WTC11 (cell line): ENCODE data around the gene SNX14. TPM values are rescaled to one million over a fixed set of nuclear protein-coding genes. Genes with fewer than 3 reads are reported as not detected.
"Not testable (repeated sequence)": the region's sequence is repeated elsewhere in the genome, so short reads cannot be mapped to it uniquely, and the experiment has no call there.

Source experiments
- ATAC-seq: fragments of 200-7000 bp; cut with Tn5 transposase; 2 replicates; pipeline ENCODE4 v1.10.0; 2021; ENCODE audit warnings: mild to moderate bottlenecking, moderate library complexity
- CTCF ChIA-PET: fragments of 300-600 bp; sonication (Branson Sonifier 250); formaldehyde crosslinking; loops from one replicate; lab custom pipeline; 2021; ENCODE audit warnings: antibody characterized with exemption; lab: Charles Lee
- POLR2A ChIA-PET: fragments of 350-600 bp; sonication (Branson Sonifier 250); formaldehyde crosslinking; loops from one replicate; lab custom pipeline; 2021; ENCODE audit warnings: antibody characterized with exemption; lab: Charles Lee
- DNase-seq: peaks from one replicate; pipeline ENCODE4 v3.0.0; 2021; ENCODE audit warnings: low spot score
- H3K27ac Mint-ChIP-seq: 2 replicates; pipeline ENCODE4 v1.8.0; 2021; ENCODE audit warnings: mixed read lengths
- H3K27me3 Mint-ChIP-seq: 2 replicates; pipeline ENCODE4 v1.8.0; 2021; ENCODE audit warnings: low read depth, mild to moderate bottlenecking, moderate library complexity, mixed read lengths
- H3K36me3 Mint-ChIP-seq: 2 replicates; pipeline ENCODE4 v1.8.0; 2021; ENCODE audit warnings: mixed read lengths
- H3K4me1 Mint-ChIP-seq: 2 replicates; pipeline ENCODE4 v1.8.0; 2022; ENCODE audit warnings: mixed read lengths
- H3K4me3 Mint-ChIP-seq: 2 replicates; pipeline ENCODE4 v1.8.0; 2021; ENCODE audit warnings: mild to moderate bottlenecking, moderate library complexity, mixed read lengths
- H3K9me3 Mint-ChIP-seq: 2 replicates; pipeline ENCODE4 v1.8.0; 2021; ENCODE audit warnings: mixed read lengths
- EMX1 ChIP-seq: fragments of 250-450 bp; sonication (Bioruptor Pico); IDR thresholded peaks from 2 replicates; pipeline ENCODE4 v1.8.0; 2021; ENCODE audit warnings: mild to moderate bottlenecking
- FOXK1 ChIP-seq: sonication (generic); formaldehyde crosslinking; IDR thresholded peaks from 2 replicates; pipeline ENCODE4 v1.8.0; 2022; ENCODE audit warnings: mild to moderate bottlenecking, moderate library complexity, missing genetic modification reagents
- FOXP1 ChIP-seq: sonication (generic); formaldehyde crosslinking; IDR thresholded peaks from 2 replicates; pipeline ENCODE4 v1.8.0; 2022; ENCODE audit warnings: missing genetic modification reagents, mild to moderate bottlenecking, moderate library complexity, borderline replicate concordance
- GABPB1 ChIP-seq: sonication (generic); formaldehyde crosslinking; IDR thresholded peaks from 2 replicates; pipeline ENCODE4 v1.8.1; 2023; ENCODE audit warnings: mild to moderate bottlenecking, missing genetic modification reagents
- OVOL2 ChIP-seq: fragments of 250-450 bp; sonication (Bioruptor Pico); IDR thresholded peaks from 2 replicates; pipeline ENCODE4 v1.9.0; 2021; ENCODE audit warnings: mild to moderate bottlenecking, borderline replicate concordance
- SP1 ChIP-seq: sonication (generic); formaldehyde crosslinking; conservative IDR thresholded peaks from 2 replicates; pipeline ENCODE4 v1.8.1; 2022; ENCODE audit warnings: missing genetic modification reagents
- TCF7 ChIP-seq: sonication (generic); formaldehyde crosslinking; IDR thresholded peaks from 2 replicates; pipeline ENCODE4 v1.8.0; 2022; ENCODE audit warnings: mild to moderate bottlenecking, low read depth, missing genetic modification reagents, moderate library complexity
- TP53 ChIP-seq: sonication (generic); formaldehyde crosslinking; IDR thresholded peaks from 2 replicates; pipeline ENCODE4 v1.8.1; 2023; ENCODE audit warnings: mild to moderate bottlenecking, missing genetic modification reagents
- ZBTB21 ChIP-seq: sonication (generic); formaldehyde crosslinking; IDR thresholded peaks from 2 replicates; pipeline ENCODE4 v1.8.1; 2023; ENCODE audit warnings: mild to moderate bottlenecking, missing genetic modification reagents, borderline replicate concordance
- ZNF121 ChIP-seq: sonication (generic); formaldehyde crosslinking; IDR thresholded peaks from 2 replicates; pipeline ENCODE4 v1.8.0; 2023; ENCODE audit warnings: missing genetic modification reagents
- ZNF263 ChIP-seq: sonication (generic); formaldehyde crosslinking; IDR thresholded peaks from 2 replicates; pipeline ENCODE4 v1.8.1; 2022; ENCODE audit warnings: low read depth, mild to moderate bottlenecking, moderate library complexity, missing genetic modification reagents
- ZNF423 ChIP-seq: fragments of 250-450 bp; sonication (Bioruptor Pico); IDR thresholded peaks from 2 replicates; pipeline ENCODE4 v2.1.2; 2022; ENCODE audit warnings: mild to moderate bottlenecking, moderate library complexity
- total RNA-seq: library from RNA; stranded (reverse); gene quantifications from 3 replicates; pipeline ENCODE4 v1.2.3, GENCODE V29; 2021
- TF ChIP-seq, protein P1 (sequence below): sonication (generic); formaldehyde crosslinking; IDR thresholded peaks from 2 replicates; pipeline ENCODE4 v1.8.0; 2022; ENCODE audit warnings: mild to moderate bottlenecking, missing genetic modification reagents
- TF ChIP-seq, protein P2 (sequence below): sonication (generic); formaldehyde crosslinking; IDR thresholded peaks from 2 replicates; pipeline ENCODE4 v1.8.0; 2023; ENCODE audit warnings: missing genetic modification reagents
- TF ChIP-seq, protein P3 (sequence below): sonication (generic); formaldehyde crosslinking; IDR thresholded peaks from 2 replicates; pipeline ENCODE4 v1.8.1; 2023; ENCODE audit warnings: mild to moderate bottlenecking, missing genetic modification reagents, borderline replicate concordance
- TF ChIP-seq, protein P4 (sequence below): sonication (generic); formaldehyde crosslinking; IDR thresholded peaks from 2 replicates; pipeline ENCODE4 v1.8.1; 2022; ENCODE audit warnings: mild to moderate bottlenecking, moderate library complexity, missing genetic modification reagents

SNX14 gene
- total RNA-seq, 1 experiment from 2014 or later = 34.3 TPM

DNA sequence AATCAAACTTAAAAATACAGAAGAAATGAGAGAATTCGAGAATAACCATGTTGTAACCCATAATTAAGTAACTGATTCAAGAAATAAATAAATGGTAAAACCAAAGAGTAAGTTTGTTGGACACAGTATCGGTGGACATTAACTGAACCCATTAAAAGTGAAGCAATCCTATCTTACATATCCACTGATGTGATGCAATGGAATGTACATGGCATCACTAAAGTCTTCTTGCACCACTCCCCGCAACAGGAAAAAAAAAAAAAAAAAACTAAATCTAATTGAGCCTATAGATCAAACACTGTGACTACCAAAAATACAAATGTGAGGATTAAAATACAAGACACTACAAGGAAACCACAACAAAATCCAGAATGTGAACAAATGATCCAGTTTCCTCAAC is 7.9 kb downstream of the SNX14 start:
- H3K4me3 Mint-ChIP-seq = no peak overlapping the region
- peaks cover 48% of the 10 kb centered on the region for H3K36me3 Mint-ChIP-seq

DNA sequence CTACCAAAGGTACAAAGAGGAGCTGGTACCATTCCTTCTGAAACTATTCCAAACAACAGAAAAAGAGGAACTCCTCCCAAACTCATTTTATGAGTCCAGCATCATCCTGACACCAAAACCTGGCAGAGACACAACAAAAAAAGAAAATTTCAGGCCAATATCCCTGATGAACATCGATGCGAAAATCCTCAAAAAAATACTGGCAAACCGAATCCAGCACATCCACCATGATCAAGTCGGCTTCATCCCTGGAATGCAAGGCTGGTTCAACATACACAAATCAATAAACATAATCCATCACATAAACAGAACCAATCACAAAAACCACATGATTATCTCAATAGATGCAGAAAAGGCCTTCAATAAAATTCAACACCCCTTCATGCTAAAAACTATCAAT is 10.8 kb downstream of the SNX14 start:
- Mint-ChIP-seq H3K36me3 (peaks cover 41% of the 10 kb centered on the region), H3K9me3 (peaks cover 52% of the 10 kb centered on the region), H3K4me1 (peaks cover 18% of the 10 kb centered on the region)
- DNase-seq, POLR2A ChIA-PET, CTCF ChIA-PET, H3K4me3 Mint-ChIP-seq, H3K27ac Mint-ChIP-seq, ATAC-seq, H3K27me3 Mint-ChIP-seq: not testable (repeated sequence)

More for the DNA sequence above, 7.9 kb downstream of the SNX14 start:
- DNase-seq (no peak), ATAC-seq (no peak)
- Mint-ChIP-seq H3K4me1 (peaks cover 10% of the 10 kb centered on the region), H3K27ac (no peak overlapping the region), H3K27me3 (no peaks in the 10 kb centered on the region), H3K9me3 (peaks cover 64% of the 10 kb centered on the region)
- POLR2A ChIA-PET = no interaction called here
- CTCF ChIA-PET = no interaction called here
- TF ChIP-seq TCF7 (CRISPR knock-in tag) (no peak), ZBTB21 (CRISPR knock-in tag) (no peak), OVOL2 (CRISPR knock-in tag) (no peak), GABPB1 (no peak), TP53 (CRISPR knock-in tag) (no peak), FOXP1 (CRISPR knock-in tag) (no peak), EMX1 (CRISPR knock-in tag) (no peak), ZNF121 (CRISPR knock-in tag) (no peak), ZNF263 (CRISPR knock-in tag) (no peak), ZNF423 (CRISPR knock-in tag) (no peak), SP1 (CRISPR knock-in tag) (no peak), FOXK1 (CRISPR knock-in tag) (no peak)
- TF ChIP-seq, protein P1, sequence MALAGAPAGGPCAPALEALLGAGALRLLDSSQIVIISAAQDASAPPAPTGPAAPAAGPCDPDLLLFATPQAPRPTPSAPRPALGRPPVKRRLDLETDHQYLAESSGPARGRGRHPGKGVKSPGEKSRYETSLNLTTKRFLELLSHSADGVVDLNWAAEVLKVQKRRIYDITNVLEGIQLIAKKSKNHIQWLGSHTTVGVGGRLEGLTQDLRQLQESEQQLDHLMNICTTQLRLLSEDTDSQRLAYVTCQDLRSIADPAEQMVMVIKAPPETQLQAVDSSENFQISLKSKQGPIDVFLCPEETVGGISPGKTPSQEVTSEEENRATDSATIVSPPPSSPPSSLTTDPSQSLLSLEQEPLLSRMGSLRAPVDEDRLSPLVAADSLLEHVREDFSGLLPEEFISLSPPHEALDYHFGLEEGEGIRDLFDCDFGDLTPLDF (CRISPR knock-in tag) = no peak
- TF ChIP-seq, protein P2, sequence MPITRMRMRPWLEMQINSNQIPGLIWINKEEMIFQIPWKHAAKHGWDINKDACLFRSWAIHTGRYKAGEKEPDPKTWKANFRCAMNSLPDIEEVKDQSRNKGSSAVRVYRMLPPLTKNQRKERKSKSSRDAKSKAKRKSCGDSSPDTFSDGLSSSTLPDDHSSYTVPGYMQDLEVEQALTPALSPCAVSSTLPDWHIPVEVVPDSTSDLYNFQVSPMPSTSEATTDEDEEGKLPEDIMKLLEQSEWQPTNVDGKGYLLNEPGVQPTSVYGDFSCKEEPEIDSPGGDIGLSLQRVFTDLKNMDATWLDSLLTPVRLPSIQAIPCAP (CRISPR knock-in tag) = no peak
- TF ChIP-seq, protein P3, sequence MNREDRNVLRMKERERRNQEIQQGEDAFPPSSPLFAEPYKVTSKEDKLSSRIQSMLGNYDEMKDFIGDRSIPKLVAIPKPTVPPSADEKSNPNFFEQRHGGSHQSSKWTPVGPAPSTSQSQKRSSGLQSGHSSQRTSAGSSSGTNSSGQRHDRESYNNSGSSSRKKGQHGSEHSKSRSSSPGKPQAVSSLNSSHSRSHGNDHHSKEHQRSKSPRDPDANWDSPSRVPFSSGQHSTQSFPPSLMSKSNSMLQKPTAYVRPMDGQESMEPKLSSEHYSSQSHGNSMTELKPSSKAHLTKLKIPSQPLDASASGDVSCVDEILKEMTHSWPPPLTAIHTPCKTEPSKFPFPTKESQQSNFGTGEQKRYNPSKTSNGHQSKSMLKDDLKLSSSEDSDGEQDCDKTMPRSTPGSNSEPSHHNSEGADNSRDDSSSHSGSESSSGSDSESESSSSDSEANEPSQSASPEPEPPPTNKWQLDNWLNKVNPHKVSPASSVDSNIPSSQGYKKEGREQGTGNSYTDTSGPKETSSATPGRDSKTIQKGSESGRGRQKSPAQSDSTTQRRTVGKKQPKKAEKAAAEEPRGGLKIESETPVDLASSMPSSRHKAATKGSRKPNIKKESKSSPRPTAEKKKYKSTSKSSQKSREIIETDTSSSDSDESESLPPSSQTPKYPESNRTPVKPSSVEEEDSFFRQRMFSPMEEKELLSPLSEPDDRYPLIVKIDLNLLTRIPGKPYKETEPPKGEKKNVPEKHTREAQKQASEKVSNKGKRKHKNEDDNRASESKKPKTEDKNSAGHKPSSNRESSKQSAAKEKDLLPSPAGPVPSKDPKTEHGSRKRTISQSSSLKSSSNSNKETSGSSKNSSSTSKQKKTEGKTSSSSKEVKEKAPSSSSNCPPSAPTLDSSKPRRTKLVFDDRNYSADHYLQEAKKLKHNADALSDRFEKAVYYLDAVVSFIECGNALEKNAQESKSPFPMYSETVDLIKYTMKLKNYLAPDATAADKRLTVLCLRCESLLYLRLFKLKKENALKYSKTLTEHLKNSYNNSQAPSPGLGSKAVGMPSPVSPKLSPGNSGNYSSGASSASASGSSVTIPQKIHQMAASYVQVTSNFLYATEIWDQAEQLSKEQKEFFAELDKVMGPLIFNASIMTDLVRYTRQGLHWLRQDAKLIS (CRISPR knock-in tag) = no peak
- TF ChIP-seq, protein P4, sequence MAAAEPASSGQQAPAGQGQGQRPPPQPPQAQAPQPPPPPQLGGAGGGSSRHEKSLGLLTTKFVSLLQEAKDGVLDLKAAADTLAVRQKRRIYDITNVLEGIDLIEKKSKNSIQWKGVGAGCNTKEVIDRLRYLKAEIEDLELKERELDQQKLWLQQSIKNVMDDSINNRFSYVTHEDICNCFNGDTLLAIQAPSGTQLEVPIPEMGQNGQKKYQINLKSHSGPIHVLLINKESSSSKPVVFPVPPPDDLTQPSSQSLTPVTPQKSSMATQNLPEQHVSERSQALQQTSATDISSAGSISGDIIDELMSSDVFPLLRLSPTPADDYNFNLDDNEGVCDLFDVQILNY (CRISPR knock-in tag) = no peak
- TF ChIP-seq, all 79 proteins: peak for 0

DNA sequence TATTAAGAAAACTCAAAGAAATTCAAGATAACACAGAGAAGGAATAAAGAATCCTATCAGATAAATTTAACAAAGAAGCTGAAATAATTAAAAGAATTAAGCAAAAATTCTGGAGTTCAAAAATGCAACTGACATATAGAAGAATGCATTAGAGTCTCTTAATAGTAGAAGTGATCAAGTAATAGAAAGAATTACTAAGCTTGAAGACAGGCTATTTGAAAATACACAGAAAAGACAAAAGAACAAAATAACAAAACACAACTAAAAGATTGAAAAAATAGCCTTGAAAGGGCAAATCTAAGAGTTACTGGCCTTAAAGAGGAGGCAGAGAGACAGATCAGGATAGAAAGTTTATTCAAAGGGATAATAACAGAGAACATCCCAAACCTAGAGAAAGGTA is 12.1 kb downstream of the SNX14 start:
- H3K4me3 Mint-ChIP-seq = no peak overlapping the region
- no peaks in the 10 kb centered on the region for H3K27me3 Mint-ChIP-seq
- ChIA-PET POLR2A (no interaction called here), CTCF (interaction anchor here (1.3 kb wide), 1 partner anchor 12 kb away, joined by 5 read pairs; the partner anchor contains the start of gene SNX14)
- TF ChIP-seq, protein P1 (CRISPR knock-in tag) = no peak
- peaks cover 50% of the 10 kb centered on the region for H3K9me3 Mint-ChIP-seq
- peaks cover 38% of the 10 kb centered on the region for H3K36me3 Mint-ChIP-seq
- DNase-seq (no peak), ATAC-seq (no peak)
- H3K4me1 Mint-ChIP-seq = peaks cover 18% of the 10 kb centered on the region
- H3K27ac Mint-ChIP-seq = no peak overlapping the region
